ENCODE data around the gene PRKCH. TPM values are rescaled to one million over a fixed set of nuclear protein-coding genes. Genes with fewer than 3 reads are reported as not detected.

Gene PRKCH
- total and polyA plus RNA-seq, 9 of the 15 experiments (the other 6 are each of a cell fraction or from before 2014, with no cell fraction given), result 0.61 to 4.4 (median 4.0) TPM

GRCh38 chr14:61531465-61532122 lies 210.2 kb downstream of the PRKCH start:
- Histone ChIP-seq H3K27ac (ENCODE audit: extremely low read depth, low read depth, low read length) (no peak overlapping the region), H3K9me1 (ENCODE audit: control insufficient read depth, insufficient read depth, low read length) (no peaks in the 10 kb centered on the region), H3K79me2 (ENCODE audit: control insufficient read depth, insufficient read depth, low read length) (no peaks in the 10 kb centered on the region), H3K9me3 (replicated peaks; ENCODE audit: control insufficient read depth, insufficient read depth, low read depth, low read length) (no peaks in the 10 kb centered on the region), H3K36me3 (ENCODE audit: control insufficient read depth, insufficient read depth, low read length) (no peaks in the 10 kb centered on the region), H3K4me1 (replicated peaks in 1 of 2; ENCODE audit: control insufficient read depth in 2 of 2, insufficient read depth in 2 of 2, low read length in 2 of 2) (peaks cover 2 to 11% of the 10 kb centered on the region in 2 experiments; a peak in 3 of 5 replicates), H3K4me2 (ENCODE audit: insufficient read depth, low read length) (no peak overlapping the region), H4K20me1 (replicated peaks; ENCODE audit: control insufficient read depth, insufficient read depth, low read length) (no peaks in the 10 kb centered on the region), H2AFZ (ENCODE audit: low read depth, low read length) (no peak overlapping the region), H3K9ac (ENCODE audit: insufficient read depth in 1 of 2, low read depth in 2 of 2, low read length in 2 of 2) (no peak overlapping the region), H3K4me3 (no peak overlapping the region), H3K27me3 (ENCODE audit: control insufficient read depth in 2 of 2, insufficient read depth in 2 of 2, low read length in 2 of 2) (no peaks in the 10 kb centered on the region; a peak in 1 of 5 replicates)
- intact Hi-C loops (cut with micrococcal nuclease), result no loop called here
- in situ Hi-C loops (cut with MboI), result no loop called here
- no peak for FAIRE-seq
- CTCF ChIA-PET (ENCODE audit: low intra/inter-chr PET ratio), result no interaction called here
- DNase-seq (ENCODE audit: extremely low read depth in 1 of 4, low spot score in 3 of 4), result no peak
- 22% methylated on average over 5 of the region's 5 CpGs for WGBS (ENCODE audit: insufficient coverage, low coverage, missing lambda C conversion rate)
- no peak for ATAC-seq
- POLR2A ChIA-PET, result no interaction called here
- BruUV-seq (replicated peaks), result no TSS peak
- TF ChIP-seq SMARCB1 (IDR thresholded peaks at IDR 0.05; ENCODE audit: insufficient read length, low read depth) (no peak), SP2 (IDR thresholded peaks at IDR 0.05; ENCODE audit: extremely low read depth, low read depth, low read length, poor library complexity, severe bottlenecking) (no peak), SNRNP70 (optimal IDR thresholded peaks at IDR 0.05; ENCODE audit: low read depth, low read length) (no peak), ARNT (IDR thresholded peaks at IDR 0.05) (no peak), GATAD2A (IDR thresholded peaks at IDR 0.05) (no peak)
- TF ChIP-seq, protein P1, sequence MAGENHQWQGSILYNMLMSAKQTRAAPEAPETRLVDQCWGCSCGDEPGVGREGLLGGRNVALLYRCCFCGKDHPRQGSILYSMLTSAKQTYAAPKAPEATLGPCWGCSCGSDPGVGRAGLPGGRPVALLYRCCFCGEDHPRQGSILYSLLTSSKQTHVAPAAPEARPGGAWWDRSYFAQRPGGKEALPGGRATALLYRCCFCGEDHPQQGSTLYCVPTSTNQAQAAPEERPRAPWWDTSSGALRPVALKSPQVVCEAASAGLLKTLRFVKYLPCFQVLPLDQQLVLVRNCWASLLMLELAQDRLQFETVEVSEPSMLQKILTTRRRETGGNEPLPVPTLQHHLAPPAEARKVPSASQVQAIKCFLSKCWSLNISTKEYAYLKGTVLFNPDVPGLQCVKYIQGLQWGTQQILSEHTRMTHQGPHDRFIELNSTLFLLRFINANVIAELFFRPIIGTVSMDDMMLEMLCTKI (IDR thresholded peaks at IDR 0.05; ENCODE audit: partially characterized antibody), result no peak
